GM12878 (cell line): Measurements from ENCODE around the gene PTMA. TPM values are rescaled to one million over a fixed set of nuclear protein-coding genes. Genes with fewer than 3 reads are reported as not detected.
"Not testable (repeated sequence)": the region's sequence is repeated elsewhere in the genome, so short reads cannot be mapped to it uniquely, and the experiment has no call there.

Experiments
- ATAC-seq: fragments of 200-7000 bp; cut with Tn5 transposase; 3 replicates; pipeline ENCODE4 v1.9.1; 2020; ENCODE audit warnings: mild to moderate bottlenecking, moderate library complexity
- BruUV-seq: library from RNA; stranded (reverse); fragments of 400-500 nt; replicated peaks from 2 replicates; lab custom pipeline; 2021; lab: Mats Ljungman, UMichigan
- CTCF ChIA-PET: fragments of 300-600 bp; sonication (Branson Sonifier 250); formaldehyde crosslinking; extraction: SDS; loops from one replicate; lab custom pipeline; 2021; ENCODE audit warnings: inconsistent platforms; lab: Yijun Ruan, JAX
- POLR2A ChIA-PET: fragments of 350-600 bp; formaldehyde crosslinking; extraction: SDS; loops from one replicate; lab custom pipeline; 2021; ENCODE audit warnings: inconsistent platforms; lab: Charles Lee
- RAD21 ChIA-PET: fragments of 300-600 bp; sonication (Branson Sonifier 250); formaldehyde crosslinking; loops from one replicate; lab custom pipeline; 2023; ENCODE audit warnings: antibody characterized with exemption; ENCODE audit not compliant: unreplicated experiment; lab: Charles Lee
- SMC1A ChIA-PET: fragments of 300-600 bp; sonication (Branson Sonifier 250); formaldehyde crosslinking; loops from one replicate; lab custom pipeline; 2023; ENCODE audit not compliant: unreplicated experiment, uncharacterized antibody; lab: Charles Lee
- DNase-seq: peaks from one replicate; pipeline ENCODE4 v3.0.0-alpha.2; 2011; ENCODE audit warnings: low read depth, low spot score
- FAIRE-seq: peaks from 3 replicates; lab custom pipeline; 2011; peaks lifted over from hg19 to GRCh38; lab: Jason Lieb, UNC
- H2AFZ ChIP-seq: 2 replicates; pipeline ENCODE4 v1.6.0; 2011; ENCODE audit warnings: low read depth, low read length, control low read depth; ENCODE audit not compliant: control insufficient read depth
- H3K27ac ChIP-seq: 2 replicates; pipeline ENCODE4 v1.5.1; 2011; ENCODE audit warnings: control low read depth; ENCODE audit not compliant: control insufficient read depth, insufficient read depth
- H3K27me3 ChIP-seq, 2 experiments: replicated peaks in 1 of 2; 2 replicates each; pipeline versions ENCODE4 v1.6.0 to v1.6.1; 2011; ENCODE audit warnings: low read length in 1 of 2; ENCODE audit not compliant: control insufficient read depth in 2 of 2, insufficient read depth in 2 of 2
- H3K36me3 ChIP-seq, 2 experiments: 2 replicates each; pipeline ENCODE4 v1.5.1; 2011; ENCODE audit warnings: low read length in 1 of 2; ENCODE audit not compliant: control insufficient read depth in 2 of 2, insufficient read depth in 2 of 2
- H3K4me1 ChIP-seq: 2 replicates; pipeline ENCODE4 v1.6.1; 2011; ENCODE audit warnings: mild to moderate bottlenecking, low read length, moderate library complexity, mixed read lengths; ENCODE audit not compliant: control insufficient read depth, insufficient read depth
- H3K4me2 ChIP-seq: 2 replicates; pipeline ENCODE4 v1.6.0; 2011; ENCODE audit warnings: control low read depth; ENCODE audit not compliant: control insufficient read depth, insufficient read depth
- H3K4me3 ChIP-seq: fragments of 200-600 bp; sonication (generic); 2 replicates; pipeline ENCODE4 v1.5.1; 2016
- H3K79me2 ChIP-seq: 2 replicates; pipeline ENCODE4 v1.6.0; 2011; ENCODE audit warnings: low read length; ENCODE audit not compliant: control insufficient read depth, insufficient read depth
- H3K9ac ChIP-seq: 2 replicates; pipeline ENCODE4 v1.8.0; 2011; ENCODE audit warnings: low read length, control low read depth, mixed read lengths; ENCODE audit not compliant: control insufficient read depth, insufficient read depth
- H3K9me3 ChIP-seq: replicated peaks from 3 replicates; pipeline ENCODE4 v1.5.1; 2011; ENCODE audit warnings: mild to moderate bottlenecking, low read length; ENCODE audit not compliant: control insufficient read depth, insufficient read depth
- H4K20me1 ChIP-seq: 2 replicates; pipeline ENCODE4 v1.6.0; 2011; ENCODE audit not compliant: control insufficient read depth, insufficient read depth
- NR2F1 ChIP-seq: fragments of 450-650 bp; conservative IDR thresholded peaks from 2 replicates; pipeline ENCODE4 v1.6.1; 2017; ENCODE audit warnings: mild to moderate bottlenecking
- WGBS: methylation state at CpG from one replicate; pipeline ENCODE4 v1.1.6; 2016; ENCODE audit warnings: low lambda C conversion rate; ENCODE audit not compliant: insufficient replicate concordance, insufficient coverage; ENCODE audit errors: missing lambda C conversion rate; 5-methylcytosine and 5-hydroxymethylcytosine counted together
- in situ Hi-C: fragments of 300-500 bp; cut with MboI; formaldehyde crosslinking; loops from 9 replicates; pipeline ENCODE4 v1.14.3; 2018; ENCODE audit warnings: mixed read lengths
- intact Hi-C: fragments of 100-400 bp; cut with micrococcal nuclease; formaldehyde crosslinking; loops from one replicate; pipeline ENCODE4 v1.14.2; 2022; ENCODE audit not compliant: unreplicated experiment
- polyA plus RNA-seq, 11 experiments: library from polyadenylated mRNA; depleted of rRNA in 4 of 11; unstranded in 6 of 11; stranded (reverse) in 5 of 11; fragments of >200 nt; fragmentation: Nextera tagmentation in 4 of 11; fragmentation: Illumina TruSeq in 1 of 11; extraction: Ambion mirVana in 4 of 11; extraction: Trizol in 1 of 11; gene quantifications; 1 replicate in 1 of 11; 2 replicates in 10 of 11; pipeline versions ENCODE4 v1.2.1 to v1.2.3, GENCODE V29; 2011 to 2016; ENCODE audit warnings: inconsistent platforms in 2 of 11, missing spikeins in 2 of 11, low read depth in 1 of 11
- total RNA-seq, 4 experiments: library from RNA; depleted of rRNA in 3 of 4; stranded (reverse); fragments of >200 nt in 3 of 4; fragmentation: Illumina TruSeq in 1 of 4; extraction: Trizol in 1 of 4; gene quantifications; 2 replicates each; pipeline versions ENCODE4 v1.2.1 to v1.2.3, GENCODE V29; 2013 to 2021
- TF ChIP-seq, protein P1 (sequence below): fragments of 450-650 bp; IDR thresholded peaks from 2 replicates; pipeline ENCODE4 v1.6.1; 2016; ENCODE audit warnings: mild to moderate bottlenecking

PTMA gene
- total and polyA plus RNA-seq, 10 of the 15 experiments (the other 5 are each of a cell fraction or from before 2014, with no cell fraction given): 1,144 to 5,018 (median 3,464) TPM

- CTCF ChIA-PET: interaction anchor here (1.1 to 11.8 kb wide), 7 partner anchors 9 to 101 kb away, joined by 3 to 811 read pairs (median 65); no protein-coding TSS in a partner anchor
- peaks cover 15% of the 10 kb centered on the region for H4K20me1 ChIP-seq
- not testable (repeated sequence) for H3K9me3 ChIP-seq
- BruUV-seq: TSS peak; percentile 80
- peak; percentile 84 for TF ChIP-seq NR2F1
- TF ChIP-seq, all 136 proteins: peak for 1; not testable (repeated sequence) for 135
- intact Hi-C loops, H2AFZ ChIP-seq, ATAC-seq, H3K27me3 ChIP-seq, DNase-seq, in situ Hi-C loops, FAIRE-seq: not testable (repeated sequence)
- Histone ChIP-seq H3K9ac (peak overlapping the region; percentile 99), H3K27ac (peak overlapping the region; percentile 76), H3K4me2 (peak overlapping the region; percentile 91), H3K4me3 (peak overlapping the region; percentile 86), H3K4me1 (peaks cover 14% of the 10 kb centered on the region), H3K36me3 (peaks cover 8 to 25% of the 10 kb centered on the region in 2 experiments), H3K79me2 (peaks cover 49% of the 10 kb centered on the region)
- SMC1A ChIA-PET: interaction anchor here (1.9 to 16.5 kb wide), 4 partner anchors 25 to 100 kb away, joined by 7 to 343 read pairs (median 44); no protein-coding TSS in a partner anchor
- POLR2A ChIA-PET: interaction anchor here (0.8 to 7.3 kb wide), 6 partner anchors 26 to 99 kb away, joined by 3 to 102 read pairs (median 4); partner anchors contain the start of gene COPS7B
- WGBS: 9% methylated on average over 17 of the region's 18 CpGs
- RAD21 ChIA-PET: interaction anchor here (0.7 to 11.7 kb wide), 3 partner anchors 30 to 100 kb away, joined by 3 to 463 read pairs (median 124); no protein-coding TSS in a partner anchor
Observed at GRCh38 chr2:231712451-231713021, 4.2 kb downstream of the PTMA start.

DNA sequence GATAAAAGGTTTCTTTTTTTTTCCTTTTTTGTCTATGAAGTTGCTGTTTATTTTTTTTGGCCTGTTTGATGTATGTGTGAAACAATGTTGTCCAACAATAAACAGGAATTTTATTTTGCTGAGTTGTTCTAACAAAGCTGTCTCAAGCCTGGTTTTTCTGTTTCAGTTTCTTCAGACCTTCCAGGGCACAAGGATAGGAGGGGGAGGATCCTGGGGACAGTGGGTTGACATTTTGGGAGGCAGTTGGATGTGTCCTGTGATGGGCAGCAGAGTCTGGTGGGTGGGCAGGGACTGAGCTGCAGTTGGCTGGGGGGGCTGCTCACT, 5.0 kb downstream of the PTMA start:
- ChIA-PET POLR2A (interaction anchor here (0.6 to 7.3 kb wide), 7 partner anchors 8 to 100 kb away, joined by 3 to 102 read pairs (median 4); partner anchors contain the start of gene COPS7B), RAD21 (interaction anchor here (0.8 to 11.7 kb wide), 12 partner anchors 9 to 150 kb away, joined by 3 to 463 read pairs (median 10); partner anchors contain the start of gene COPS7B), CTCF (interaction anchor here (0.6 to 11.8 kb wide), 22 partner anchors 10 to 842 kb away, joined by 3 to 811 read pairs (median 8); partner anchors contain the start of genes COPS7B and NCL), SMC1A (interaction anchor here (1.0 to 16.5 kb wide), 12 partner anchors 10 to 155 kb away, joined by 3 to 343 read pairs (median 10); no protein-coding TSS in a partner anchor)
- H3K9ac ChIP-seq, BruUV-seq, H3K4me2 ChIP-seq, H2AFZ ChIP-seq, in situ Hi-C loops, H3K27me3 ChIP-seq, FAIRE-seq, DNase-seq, H3K27ac ChIP-seq, intact Hi-C loops, ATAC-seq, H3K9me3 ChIP-seq: not testable (repeated sequence)
- peaks cover 20% of the 10 kb centered on the region for H3K4me1 ChIP-seq
- TF ChIP-seq, protein P1, sequence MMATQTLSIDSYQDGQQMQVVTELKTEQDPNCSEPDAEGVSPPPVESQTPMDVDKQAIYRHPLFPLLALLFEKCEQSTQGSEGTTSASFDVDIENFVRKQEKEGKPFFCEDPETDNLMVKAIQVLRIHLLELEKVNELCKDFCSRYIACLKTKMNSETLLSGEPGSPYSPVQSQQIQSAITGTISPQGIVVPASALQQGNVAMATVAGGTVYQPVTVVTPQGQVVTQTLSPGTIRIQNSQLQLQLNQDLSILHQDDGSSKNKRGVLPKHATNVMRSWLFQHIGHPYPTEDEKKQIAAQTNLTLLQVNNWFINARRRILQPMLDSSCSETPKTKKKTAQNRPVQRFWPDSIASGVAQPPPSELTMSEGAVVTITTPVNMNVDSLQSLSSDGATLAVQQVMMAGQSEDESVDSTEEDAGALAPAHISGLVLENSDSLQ: peak; percentile 44; the same call in 1 of the 2 replicates
- H3K79me2 ChIP-seq: peaks cover 45% of the 10 kb centered on the region
- H3K4me3 ChIP-seq: 0 out of 2 replicates have a peak overlapping the region, but pooled peaks have one; percentile 15
- H3K36me3 ChIP-seq: peaks cover 8 to 25% of the 10 kb centered on the region in 2 experiments
- peaks cover 15% of the 10 kb centered on the region for H4K20me1 ChIP-seq
